T47D (cell line): ENCODE data around the gene BRPF3.

ENCODE experiments used
- DNase-seq, 2 experiments: peaks; one replicate each; pipeline versions ENCODE4 v3.0.0 to v3.0.0-alpha.2; 2011 to 2012; ENCODE audit warnings: low read depth in 1 of 2, low spot score in 1 of 2
- JUND ChIP-seq: IDR thresholded peaks from 2 replicates; pipeline ENCODE4 v1.6.1; 2012; ENCODE audit warnings: low read depth
- in situ Hi-C: cut with HindIII; loops from 2 replicates; pipeline ENCODE4 v1.10.0; 2016; ENCODE audit warnings: low sequenced_read_pairs, low pct_unique_long_range_greater_than_20kb

BRPF3 gene

GRCh38 chr6:36268478-36269275, 72.1 kb downstream of the BRPF3 start:
- DNase-seq, result no peak
- in situ Hi-C loops, result no loop called here
- TF ChIP-seq JUND, result no peak

- no peak for TF ChIP-seq JUND
- in situ Hi-C loops, result no loop called here
- peak; percentile 51 to 62 for DNase-seq
Measured at GRCh38 chr6:36269834-36270705, 73.5 kb downstream of the BRPF3 start, which contains the start of gene PNPLA1. Gene PNPLA1, plus strand, starts transcription at chr6:36270060. Its CDS starts 400 bp downstream, at chr6:36270460.

GRCh38 chr6:36272234-36272633, 75.7 kb downstream of the BRPF3 start:
- no peak for DNase-seq
- in situ Hi-C loops, result no loop called here
- TF ChIP-seq JUND, result no peak

GRCh38 chr6:36273067-36273466, 76.5 kb downstream of the BRPF3 start:
- no peak for TF ChIP-seq JUND
- no peak for DNase-seq
- in situ Hi-C loops, result no loop called here

- in situ Hi-C loops, result no loop called here
- no peak for DNase-seq
- TF ChIP-seq JUND, result no peak
Measured at GRCh38 chr6:36273802-36274514, 77.4 kb downstream of the BRPF3 start.

- DNase-seq, result peak in 1 of 2 experiments; percentile 72
- no peak for TF ChIP-seq JUND
- in situ Hi-C loops, result no loop called here
Measured at GRCh38 chr6:36276581-36277536, 80.3 kb downstream of the BRPF3 start.

- in situ Hi-C loops, result no loop called here
- TF ChIP-seq JUND, result no peak
- DNase-seq, result no peak
Measured at GRCh38 chr6:36277946-36278470, 81.5 kb downstream of the BRPF3 start.

- TF ChIP-seq JUND, result no peak
- DNase-seq, result no peak
- in situ Hi-C loops, result no loop called here
Measured at GRCh38 chr6:36280467-36280866, 83.9 kb downstream of the BRPF3 start.

GRCh38 chr6:36280983-36281382, 84.4 kb downstream of the BRPF3 start:
- DNase-seq, result no peak
- no peak for TF ChIP-seq JUND
- in situ Hi-C loops, result no loop called here
